ENCODE results near the gene ACAN. TPM values are rescaled to one million over a fixed set of nuclear protein-coding genes. Genes with fewer than 3 reads are reported as not detected.

Gene ACAN
- polyA plus RNA-seq, 3 donors = not detected

GRCh38 chr15:88830016-88830415 lies 26.8 kb downstream of the ACAN start:
- Histone ChIP-seq H3K9ac (ENCODE audit: insufficient read depth, low read length, poor library complexity, severe bottlenecking) (no peak overlapping the region), H2AFZ (ENCODE audit: insufficient read depth, low read depth, low read length, poor library complexity, severe bottlenecking) (no peak overlapping the region), H3K4me2 (replicated peaks; ENCODE audit: extremely low read depth, low read length, poor library complexity, severe bottlenecking) (no peak overlapping the region), H4K20me1 (ENCODE audit: insufficient read depth, low read length) (no peaks in the 10 kb centered on the region), H3K9me3 (replicated peaks in 1 of 2; ENCODE audit: control insufficient read depth in 1 of 2, insufficient read depth in 1 of 2, low read length in 2 of 2) (no peaks in the 10 kb centered on the region), H3K36me3 (replicated peaks in 1 of 2; ENCODE audit: control insufficient read depth in 1 of 2, insufficient read depth in 2 of 2, low read length in 2 of 2) (no peaks in the 10 kb centered on the region), H3K27me3 (ENCODE audit: control insufficient read depth in 2 of 2, insufficient read depth in 2 of 2, low read length in 2 of 2) (no peaks in the 10 kb centered on the region), H3K27ac (ENCODE audit: low read depth in 1 of 2, low read length in 2 of 2) (no peak overlapping the region), H3K4me1 (ENCODE audit: control insufficient read depth in 1 of 2, insufficient read depth in 2 of 2, low read length in 2 of 2) (no peaks in the 10 kb centered on the region), H3K79me2 (ENCODE audit: insufficient read depth, low read length) (no peaks in the 10 kb centered on the region), H3K4me3 (replicated peaks in 1 of 3; ENCODE audit: low read depth in 2 of 3, low read length in 3 of 3) (no peak overlapping the region)
- Mint-ChIP-seq H3K9me3 (peaks cover 0 to 1% (median 0%) of the 10 kb centered on the region in 7 donors), H3K4me3 (no peak overlapping the region), H3K36me3 (no peaks in the 10 kb centered on the region), H3K4me1 (no peaks in the 10 kb centered on the region), H3K27me3 (ENCODE audit: low read depth in 3 of 3) (peaks cover 0 to 6% (median 4%) of the 10 kb centered on the region in 3 donors), H3K27ac (no peak overlapping the region)
- no peak for TF ChIP-seq CTCF (IDR thresholded peaks at IDR 0.05)
- no peak for DNase-seq
- no CpG with 5 or more reads among the region's 5 CpGs for WGBS (ENCODE audit: insufficient coverage)
- intact Hi-C loops (cut with micrococcal nuclease) = no loop called here

DNA sequence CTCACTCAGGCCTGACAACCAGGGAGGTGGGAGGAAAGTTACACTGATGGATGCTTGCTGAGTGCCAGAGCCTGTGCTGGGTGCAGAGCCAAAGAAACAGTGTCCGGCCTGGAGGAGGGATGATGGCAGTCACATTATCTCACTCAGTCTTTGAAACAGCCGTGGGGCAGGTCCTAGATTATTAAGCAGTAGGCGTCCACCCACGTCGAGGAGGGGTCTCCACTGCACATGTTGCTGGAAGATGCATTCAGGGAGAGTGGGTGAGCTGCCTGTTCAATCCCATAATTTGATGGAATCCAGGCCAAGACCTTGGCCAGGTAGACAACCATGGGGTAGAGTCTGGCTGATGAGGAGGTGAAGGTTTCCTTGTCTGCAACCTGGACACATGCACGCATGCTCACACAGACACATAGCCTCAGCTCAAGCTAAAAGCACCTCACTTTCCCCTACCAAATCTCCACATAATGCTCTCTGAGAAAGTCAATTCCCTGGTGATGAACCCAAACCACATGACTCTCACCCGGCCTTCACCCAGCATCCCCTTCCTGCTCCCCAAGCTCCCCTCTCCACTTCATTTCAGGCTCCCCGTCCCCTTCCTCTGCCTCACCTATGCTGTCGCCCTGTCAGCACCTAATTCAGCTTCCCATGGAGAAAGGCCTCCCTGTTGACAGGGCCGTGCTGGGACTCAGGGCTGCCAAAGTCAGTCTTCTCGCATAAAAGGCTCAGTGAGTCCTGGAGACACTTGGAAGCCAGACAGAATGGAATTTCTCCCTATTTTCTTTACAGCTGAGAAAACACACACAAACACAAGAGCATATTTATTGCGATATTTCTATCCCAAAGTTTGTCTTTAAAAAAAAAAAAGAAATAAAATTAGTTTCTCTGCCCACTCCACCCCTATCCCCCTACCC lies 29.8 kb downstream of the ACAN start:
- TF ChIP-seq CTCF (IDR thresholded peaks at IDR 0.05) = no peak
- Histone ChIP-seq H3K9me3 (replicated peaks in 1 of 2; ENCODE audit: control insufficient read depth in 1 of 2, insufficient read depth in 1 of 2, low read length in 2 of 2) (no peaks in the 10 kb centered on the region), H3K4me1 (ENCODE audit: control insufficient read depth in 1 of 2, insufficient read depth in 2 of 2, low read length in 2 of 2) (no peaks in the 10 kb centered on the region), H3K79me2 (ENCODE audit: insufficient read depth, low read length) (no peaks in the 10 kb centered on the region), H2AFZ (ENCODE audit: insufficient read depth, low read depth, low read length, poor library complexity, severe bottlenecking) (no peak overlapping the region), H3K27ac (ENCODE audit: low read depth in 1 of 2, low read length in 2 of 2) (no peak overlapping the region), H3K4me2 (replicated peaks; ENCODE audit: extremely low read depth, low read length, poor library complexity, severe bottlenecking) (no peak overlapping the region), H3K4me3 (replicated peaks in 1 of 3; ENCODE audit: low read depth in 2 of 3, low read length in 3 of 3) (no peak overlapping the region), H4K20me1 (ENCODE audit: insufficient read depth, low read length) (no peaks in the 10 kb centered on the region), H3K27me3 (ENCODE audit: control insufficient read depth in 2 of 2, insufficient read depth in 2 of 2, low read length in 2 of 2) (no peaks in the 10 kb centered on the region), H3K36me3 (replicated peaks in 1 of 2; ENCODE audit: control insufficient read depth in 1 of 2, insufficient read depth in 2 of 2, low read length in 2 of 2) (no peaks in the 10 kb centered on the region), H3K9ac (ENCODE audit: insufficient read depth, low read length, poor library complexity, severe bottlenecking) (no peak overlapping the region)
- Mint-ChIP-seq H3K27me3 (ENCODE audit: low read depth in 3 of 3) (peaks cover 0 to 3% (median 2%) of the 10 kb centered on the region in 3 donors), H3K4me1 (no peaks in the 10 kb centered on the region), H3K36me3 (no peaks in the 10 kb centered on the region), H3K9me3 (peaks cover 0 to 1% (median 0%) of the 10 kb centered on the region in 7 donors), H3K27ac (peak overlapping the region in 1 of 7 donors; percentile 54), H3K4me3 (no peak overlapping the region)
- 89% methylated on average over 9 of the region's 12 CpGs for WGBS (ENCODE audit: insufficient coverage)
- intact Hi-C loops (cut with micrococcal nuclease) = no loop called here
- DNase-seq = no peak

All from CD14-positive monocyte (primary cell).